Measurements from ENCODE around the gene UBE3A.

Gene UBE3A

GRCh38 chr15:25427861-25428260 lies 11.0 kb downstream of the UBE3A start:
- Histone ChIP-seq H2BK5ac (ENCODE audit: low read length) (no peak overlapping the region), H2BK120ac (ENCODE audit: low read depth, low read length) (no peak overlapping the region), H3K9me3 (replicated peaks in 1 of 2; ENCODE audit: control insufficient read depth in 2 of 2, insufficient read depth in 1 of 2, low read depth in 1 of 2, low read length in 2 of 2) (peaks cover 0 to 30% of the 10 kb centered on the region in 2 donors), H3K27me3 (ENCODE audit: control insufficient read depth in 3 of 3, insufficient read depth in 3 of 3, low read depth in 1 of 3, low read length in 3 of 3) (no peaks in the 10 kb centered on the region), H3K23ac (ENCODE audit: low read depth, low read length, poor library complexity) (no peak overlapping the region), H3K36me3 (replicated peaks in 1 of 2; ENCODE audit: control insufficient read depth in 2 of 2, insufficient read depth in 2 of 2, low read length in 2 of 2) (peaks cover 0 to 36% of the 10 kb centered on the region in 2 donors), H2BK12ac (ENCODE audit: low read length) (no peak overlapping the region), H3K18ac (ENCODE audit: low read length) (no peak overlapping the region), H2AK5ac (ENCODE audit: low read depth, low read length) (no peak overlapping the region), H2BK15ac (ENCODE audit: low read length) (no peak overlapping the region), H2AFZ (ENCODE audit: low read length) (no peak overlapping the region), H3K14ac (ENCODE audit: low read length) (no peak overlapping the region), H3K27ac (replicated peaks; ENCODE audit: low read length) (no peak overlapping the region), H3K4me3 (ENCODE audit: low read length in 2 of 2) (no peak overlapping the region), H3K4ac (ENCODE audit: low read length) (no peak overlapping the region), H3K9ac (ENCODE audit: low read depth, low read length, poor library complexity) (no peak overlapping the region), H4K8ac (ENCODE audit: low read depth, low read length) (no peak overlapping the region), H3K4me1 (ENCODE audit: control insufficient read depth in 2 of 2, insufficient read depth in 1 of 2, low read depth in 1 of 2, low read length in 2 of 2) (no peaks in the 10 kb centered on the region), H3K4me2 (ENCODE audit: insufficient read depth, low read length, poor library complexity, severe bottlenecking) (no peak overlapping the region), H4K91ac (ENCODE audit: low read depth, low read length, poor library complexity) (no peak overlapping the region), H3K79me1 (ENCODE audit: low read depth, low read length) (no peaks in the 10 kb centered on the region)
- DNase-seq (ENCODE audit: low spot score), result no peak
- WGBS, 2 donors (ENCODE audit: extremely low coverage in 2 of 2, insufficient read length in 2 of 2, insufficient replicate concordance in 1 of 2), result no CpG with 5 or more reads among the region's 2 CpGs

- Histone ChIP-seq H3K4me3 (ENCODE audit: low read length in 2 of 2) (no peak overlapping the region), H3K9me3 (replicated peaks in 1 of 2; ENCODE audit: control insufficient read depth in 2 of 2, insufficient read depth in 1 of 2, low read depth in 1 of 2, low read length in 2 of 2) (peaks cover 0 to 30% of the 10 kb centered on the region in 2 donors), H4K8ac (ENCODE audit: low read depth, low read length) (no peak overlapping the region), H3K14ac (ENCODE audit: low read length) (no peak overlapping the region), H3K4me1 (ENCODE audit: control insufficient read depth in 2 of 2, insufficient read depth in 1 of 2, low read depth in 1 of 2, low read length in 2 of 2) (no peaks in the 10 kb centered on the region), H3K9ac (ENCODE audit: low read depth, low read length, poor library complexity) (no peak overlapping the region), H3K4ac (ENCODE audit: low read length) (no peak overlapping the region), H2BK120ac (ENCODE audit: low read depth, low read length) (no peak overlapping the region), H2BK12ac (ENCODE audit: low read length) (no peak overlapping the region), H3K4me2 (ENCODE audit: insufficient read depth, low read length, poor library complexity, severe bottlenecking) (no peak overlapping the region), H2AK5ac (ENCODE audit: low read depth, low read length) (no peak overlapping the region), H3K18ac (ENCODE audit: low read length) (no peak overlapping the region), H2BK5ac (ENCODE audit: low read length) (no peak overlapping the region), H2BK15ac (ENCODE audit: low read length) (no peak overlapping the region), H3K27me3 (ENCODE audit: control insufficient read depth in 3 of 3, insufficient read depth in 3 of 3, low read depth in 1 of 3, low read length in 3 of 3) (no peaks in the 10 kb centered on the region), H3K79me1 (ENCODE audit: low read depth, low read length) (no peaks in the 10 kb centered on the region), H2AFZ (ENCODE audit: low read length) (no peak overlapping the region), H3K23ac (ENCODE audit: low read depth, low read length, poor library complexity) (no peak overlapping the region), H3K36me3 (replicated peaks in 1 of 2; ENCODE audit: control insufficient read depth in 2 of 2, insufficient read depth in 2 of 2, low read length in 2 of 2) (peaks cover 0 to 37% of the 10 kb centered on the region in 2 donors), H4K91ac (ENCODE audit: low read depth, low read length, poor library complexity) (no peak overlapping the region), H3K27ac (replicated peaks; ENCODE audit: low read length) (no peak overlapping the region)
- DNase-seq (ENCODE audit: low spot score), result no peak
- no CpG with 5 or more reads among the region's 3 CpGs for WGBS, 2 donors (ENCODE audit: extremely low coverage in 2 of 2, insufficient read length in 2 of 2, insufficient replicate concordance in 1 of 2)
Measured at GRCh38 chr15:25426896-25427610, 11.8 kb downstream of the UBE3A start.

DNA sequence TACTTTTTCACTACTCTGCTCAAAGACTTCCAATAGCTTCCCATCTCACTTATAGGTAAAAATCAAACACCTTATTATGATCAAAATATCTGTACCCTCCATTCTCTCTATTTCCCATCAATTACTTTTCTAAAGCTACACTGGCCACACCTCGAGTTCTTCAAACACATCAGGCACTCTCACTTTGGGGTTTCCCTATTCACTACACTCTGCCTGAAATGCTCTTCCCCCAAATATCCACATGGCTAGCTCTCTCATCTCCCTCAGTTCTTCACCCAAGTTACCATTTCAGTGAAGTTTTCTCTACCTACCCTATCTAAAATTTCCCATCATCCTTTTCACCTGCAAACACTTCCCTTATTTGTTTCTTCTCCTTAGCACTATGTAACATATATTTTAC lies 14.8 kb downstream of the UBE3A start:
- Histone ChIP-seq H2BK12ac (ENCODE audit: low read length) (no peak overlapping the region), H3K9me3 (replicated peaks in 1 of 2; ENCODE audit: control insufficient read depth in 2 of 2, insufficient read depth in 1 of 2, low read depth in 1 of 2, low read length in 2 of 2) (peaks cover 2 to 47% of the 10 kb centered on the region in 2 donors), H3K18ac (ENCODE audit: low read length) (no peak overlapping the region), H3K27ac (replicated peaks; ENCODE audit: low read length) (no peak overlapping the region), H3K4me3 (ENCODE audit: low read length in 2 of 2) (no peak overlapping the region), H2BK120ac (ENCODE audit: low read depth, low read length) (no peak overlapping the region), H3K4me2 (ENCODE audit: insufficient read depth, low read length, poor library complexity, severe bottlenecking) (no peak overlapping the region), H3K27me3 (ENCODE audit: control insufficient read depth in 3 of 3, insufficient read depth in 3 of 3, low read depth in 1 of 3, low read length in 3 of 3) (no peaks in the 10 kb centered on the region), H3K79me1 (ENCODE audit: low read depth, low read length) (peaks cover 2% of the 10 kb centered on the region), H3K4me1 (ENCODE audit: control insufficient read depth in 2 of 2, insufficient read depth in 1 of 2, low read depth in 1 of 2, low read length in 2 of 2) (no peaks in the 10 kb centered on the region), H3K36me3 (replicated peaks in 1 of 2; ENCODE audit: control insufficient read depth in 2 of 2, insufficient read depth in 2 of 2, low read length in 2 of 2) (peaks cover 2 to 44% of the 10 kb centered on the region in 2 donors), H3K9ac (ENCODE audit: low read depth, low read length, poor library complexity) (no peak overlapping the region), H3K4ac (ENCODE audit: low read length) (no peak overlapping the region), H2AK5ac (ENCODE audit: low read depth, low read length) (no peak overlapping the region), H2BK15ac (ENCODE audit: low read length) (no peak overlapping the region), H3K23ac (ENCODE audit: low read depth, low read length, poor library complexity) (no peak overlapping the region), H2BK5ac (ENCODE audit: low read length) (no peak overlapping the region), H2AFZ (ENCODE audit: low read length) (no peak overlapping the region), H4K91ac (ENCODE audit: low read depth, low read length, poor library complexity) (no peak overlapping the region), H4K8ac (ENCODE audit: low read depth, low read length) (no peak overlapping the region), H3K14ac (ENCODE audit: low read length) (no peak overlapping the region)
- DNase-seq (ENCODE audit: low spot score), result no peak
- WGBS, 2 donors (ENCODE audit: extremely low coverage in 2 of 2, insufficient read length in 2 of 2, insufficient replicate concordance in 1 of 2), result no CpG with 5 or more reads among the region's 1 CpG

DNA sequence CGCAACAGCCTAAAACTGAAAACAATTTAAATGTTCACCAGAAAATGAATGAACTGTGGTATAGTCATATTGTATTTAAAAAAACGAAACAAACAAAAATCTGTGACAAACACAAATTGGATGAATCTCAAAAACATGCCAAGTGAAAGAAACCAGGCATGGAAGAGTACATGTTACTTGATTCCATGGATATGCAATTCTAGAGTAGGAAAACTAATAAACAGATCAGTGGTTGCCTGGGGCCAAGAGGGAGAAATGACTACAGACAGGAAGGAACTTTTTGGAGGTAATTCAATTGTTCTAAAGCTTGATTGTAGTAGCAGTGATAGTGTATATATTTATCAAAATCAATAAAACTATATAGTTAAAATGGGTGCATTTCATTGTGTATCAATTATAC lies 16.8 kb downstream of the UBE3A start:
- Histone ChIP-seq H3K27ac (replicated peaks; ENCODE audit: low read length) (no peak overlapping the region), H3K9me3 (replicated peaks in 1 of 2; ENCODE audit: control insufficient read depth in 2 of 2, insufficient read depth in 1 of 2, low read depth in 1 of 2, low read length in 2 of 2) (peaks cover 2 to 50% of the 10 kb centered on the region in 2 donors), H3K9ac (ENCODE audit: low read depth, low read length, poor library complexity) (no peak overlapping the region), H2BK5ac (ENCODE audit: low read length) (no peak overlapping the region), H4K91ac (ENCODE audit: low read depth, low read length, poor library complexity) (no peak overlapping the region), H3K79me1 (ENCODE audit: low read depth, low read length) (peaks cover 2% of the 10 kb centered on the region), H2BK12ac (ENCODE audit: low read length) (no peak overlapping the region), H3K4ac (ENCODE audit: low read length) (no peak overlapping the region), H2AK5ac (ENCODE audit: low read depth, low read length) (no peak overlapping the region), H3K4me3 (ENCODE audit: low read length in 2 of 2) (no peak overlapping the region), H3K36me3 (replicated peaks in 1 of 2; ENCODE audit: control insufficient read depth in 2 of 2, insufficient read depth in 2 of 2, low read length in 2 of 2) (peaks cover 2 to 46% of the 10 kb centered on the region in 2 donors), H3K4me2 (ENCODE audit: insufficient read depth, low read length, poor library complexity, severe bottlenecking) (no peak overlapping the region), H3K18ac (ENCODE audit: low read length) (no peak overlapping the region), H4K8ac (ENCODE audit: low read depth, low read length) (no peak overlapping the region), H2BK120ac (ENCODE audit: low read depth, low read length) (no peak overlapping the region), H3K23ac (ENCODE audit: low read depth, low read length, poor library complexity) (no peak overlapping the region), H3K27me3 (ENCODE audit: control insufficient read depth in 3 of 3, insufficient read depth in 3 of 3, low read depth in 1 of 3, low read length in 3 of 3) (no peaks in the 10 kb centered on the region), H3K14ac (ENCODE audit: low read length) (no peak overlapping the region), H3K4me1 (ENCODE audit: control insufficient read depth in 2 of 2, insufficient read depth in 1 of 2, low read depth in 1 of 2, low read length in 2 of 2) (peaks cover 0 to 1% of the 10 kb centered on the region in 2 donors), H2AFZ (ENCODE audit: low read length) (no peak overlapping the region), H2BK15ac (ENCODE audit: low read length) (no peak overlapping the region)
- no CpG with 5 or more reads among the region's 2 CpGs for WGBS, 2 donors (ENCODE audit: extremely low coverage in 2 of 2, insufficient read length in 2 of 2, insufficient replicate concordance in 1 of 2)
- no peak for DNase-seq (ENCODE audit: low spot score)

All from neuronal stem cell (in vitro differentiated cells).